Ishikawa (cell line): ENCODE data around the gene ZBTB1.

Experiments used
- CEBPB ChIP-seq: IDR thresholded peaks from 2 replicates; pipeline ENCODE4 v1.6.1; 2012
- CREB1 ChIP-seq: IDR thresholded peaks from 2 replicates; pipeline ENCODE4 v1.6.1; 2012; ENCODE audit warnings: low read depth
- EGR1 ChIP-seq: IDR thresholded peaks from 2 replicates; pipeline ENCODE4 v1.6.1; 2012
- EP300 ChIP-seq: IDR thresholded peaks from 2 replicates; pipeline ENCODE4 v1.6.1; 2012; ENCODE audit warnings: borderline replicate concordance
- FOXM1 ChIP-seq: IDR thresholded peaks from 2 replicates; pipeline ENCODE4 v1.6.1; 2012; ENCODE audit warnings: low read depth, borderline replicate concordance
- MAX ChIP-seq: IDR thresholded peaks from 2 replicates; pipeline ENCODE4 v1.6.1; 2012
- NFIC ChIP-seq: IDR thresholded peaks from 2 replicates; pipeline ENCODE4 v1.6.1; 2012
- RAD21 ChIP-seq: IDR thresholded peaks from 2 replicates; pipeline ENCODE4 v1.6.1; 2012; ENCODE audit warnings: low read depth
- REST ChIP-seq: IDR thresholded peaks from 2 replicates; pipeline ENCODE4 v1.6.1; 2012; ENCODE audit warnings: low read depth, mild to moderate bottlenecking
- TAF1 ChIP-seq: IDR thresholded peaks from 2 replicates; pipeline ENCODE4 v1.6.1; 2012; ENCODE audit warnings: low read depth, mild to moderate bottlenecking
- TCF12 ChIP-seq: IDR thresholded peaks from 2 replicates; pipeline ENCODE4 v1.6.1; 2012; ENCODE audit warnings: low read depth
- TEAD4 ChIP-seq: IDR thresholded peaks from 2 replicates; pipeline ENCODE4 v1.6.1; 2012
- YY1 ChIP-seq: IDR thresholded peaks from 2 replicates; pipeline ENCODE4 v1.6.1; 2012; ENCODE audit warnings: low read depth
- ZBTB7A ChIP-seq: IDR thresholded peaks from 2 replicates; pipeline ENCODE4 v1.6.1; 2012; ENCODE audit warnings: low read depth

GRCh38 chr14:64475585-64476273 lies 28.8 kb upstream of the ZBTB1 start:
- TF ChIP-seq CREB1 (no peak), EGR1 (no peak), RAD21 (no peak), TCF12 (no peak), TEAD4 (no peak), MAX (no peak), YY1 (no peak), EP300 (no peak), TAF1 (no peak), REST (no peak), FOXM1 (no peak), CEBPB (no peak), NFIC (no peak), ZBTB7A (no peak)
